Fibroblast of lung (primary cell): ENCODE results near the gene CDC42EP5. TPM values are rescaled to one million over a fixed set of nuclear protein-coding genes. Genes with fewer than 3 reads are reported as not detected.
"Not testable (repeated sequence)": the region's sequence is repeated elsewhere in the genome, so short reads cannot be mapped to it uniquely, and the experiment has no call there.

Experiments
- DNase-seq, 2 donors: peaks; one replicate each; pipeline versions ENCODE4 v3.0.0 to v3.0.0-alpha.2; 2010; ENCODE audit warnings: low read depth in 2 of 2
- H2AFZ ChIP-seq: 2 replicates; pipeline ENCODE4 v1.5.1; 2012; ENCODE audit warnings: low read length, control low read depth, inconsistent platforms
- H3K27ac ChIP-seq: 2 replicates; pipeline ENCODE4 v1.5.1; 2011; ENCODE audit warnings: low read length, control low read depth; ENCODE audit not compliant: insufficient read depth
- H3K27me3 ChIP-seq: 2 replicates; pipeline ENCODE4 v1.5.1; 2011; ENCODE audit warnings: mild to moderate bottlenecking, low read length; ENCODE audit not compliant: control insufficient read depth, insufficient read depth
- H3K36me3 ChIP-seq: 2 replicates; pipeline ENCODE4 v1.5.1; 2011; ENCODE audit warnings: low read length; ENCODE audit not compliant: control insufficient read depth, insufficient read depth
- H3K4me1 ChIP-seq: 2 replicates; pipeline ENCODE4 v1.5.1; 2011; ENCODE audit warnings: low read length; ENCODE audit not compliant: control insufficient read depth, insufficient read depth; ENCODE audit errors: extremely low read depth
- H3K4me2 ChIP-seq: 2 replicates; pipeline ENCODE4 v1.5.1; 2011; ENCODE audit warnings: low read length, control low read depth; ENCODE audit not compliant: insufficient read depth; ENCODE audit errors: extremely low read depth
- H3K4me3 ChIP-seq, 4 experiments: fragments of 200-600 bp in 1 of 4; sonication (generic) in 1 of 4; replicated peaks in 1 of 4; 2 replicates each; pipeline ENCODE4 v1.5.1; 2011 to 2016; ENCODE audit warnings: low read length in 4 of 4, low read depth in 3 of 4, mild to moderate bottlenecking in 3 of 4, control low read depth in 2 of 4, inconsistent platforms in 1 of 4, mixed read lengths in 1 of 4; ENCODE audit not compliant: insufficient read depth in 1 of 4; ENCODE audit errors: control extremely low read depth in 1 of 4
- H3K79me2 ChIP-seq: 2 replicates; pipeline ENCODE4 v1.5.1; 2012; ENCODE audit warnings: mild to moderate bottlenecking, low read length, inconsistent platforms; ENCODE audit not compliant: control insufficient read depth, insufficient read depth
- H3K9ac ChIP-seq: 2 replicates; pipeline ENCODE4 v1.5.1; 2011; ENCODE audit warnings: mild to moderate bottlenecking, low read length, control low read depth; ENCODE audit not compliant: insufficient read depth
- H3K9me3 ChIP-seq: 2 replicates; pipeline ENCODE4 v1.5.1; 2012; ENCODE audit warnings: low read depth, low read length; ENCODE audit not compliant: control insufficient read depth, insufficient read depth
- H4K20me1 ChIP-seq: 2 replicates; pipeline ENCODE4 v1.5.1; 2011; ENCODE audit warnings: low read length; ENCODE audit not compliant: control insufficient read depth, insufficient read depth; ENCODE audit errors: extremely low read depth
- CTCF ChIP-seq, 2 donors: IDR thresholded peaks in 1 of 2; conservative IDR thresholded peaks in 1 of 2; 1 replicate in 1 of 2; 2 replicates in 1 of 2; pipeline ENCODE4 v1.5.1; 2011 to 2012; ENCODE audit warnings: low read length in 2 of 2, control low read depth in 1 of 2, inconsistent platforms in 1 of 2, low read depth in 1 of 2, mild to moderate bottlenecking in 1 of 2
- EZH2 ChIP-seq: IDR thresholded peaks from 2 replicates; pipeline ENCODE4 v1.5.1; 2012; ENCODE audit warnings: low read length, control low read depth, mild to moderate bottlenecking; ENCODE audit errors: missing control alignments
- polyA plus RNA-seq, 2 donors: library from polyadenylated mRNA; depleted of rRNA in 1 of 2; stranded (reverse) in 1 of 2; unstranded in 1 of 2; fragments of >200 nt; gene quantifications; 2 replicates each; pipeline ENCODE4 v1.2.1, GENCODE V29; 2011 to 2012; ENCODE audit warnings: missing spikeins in 1 of 2
- total RNA-seq: library from RNA; depleted of rRNA; stranded (reverse); fragments of >200 nt; gene quantifications from 2 replicates; pipeline ENCODE4 v1.2.1, GENCODE V29; 2014

Gene CDC42EP5
- total and polyA plus RNA-seq, 2 donors (not counting 1 experiment from before 2014, with no cell fraction given): 7.2 to 14.7 TPM

- H3K9me3 ChIP-seq: no peaks in the 10 kb centered on the region
- H3K4me2 ChIP-seq: no peak overlapping the region
- DNase-seq: no peak
- no peaks in the 10 kb centered on the region for H3K36me3 ChIP-seq
- H3K4me3 ChIP-seq: no peak overlapping the region
- H3K79me2 ChIP-seq: no peaks in the 10 kb centered on the region
- H2AFZ ChIP-seq: no peak overlapping the region
- no peak overlapping the region for H3K27ac ChIP-seq
- no peaks in the 10 kb centered on the region for H3K4me1 ChIP-seq
- H4K20me1 ChIP-seq: no peaks in the 10 kb centered on the region
- no peak for TF ChIP-seq EZH2
- no peak for TF ChIP-seq CTCF (conservative IDR thresholded peaks at IDR 0.05 in 1 of 2, IDR thresholded peaks at IDR 0.05 in 1 of 2; ENCODE audit: low read depth in 1 of 2, low read length in 2 of 2)
- no peak overlapping the region for H3K9ac ChIP-seq
- no peaks in the 10 kb centered on the region for H3K27me3 ChIP-seq
Measured at GRCh38 chr19:54506079-54506478, 33.0 kb upstream of the CDC42EP5 start.

DNA sequence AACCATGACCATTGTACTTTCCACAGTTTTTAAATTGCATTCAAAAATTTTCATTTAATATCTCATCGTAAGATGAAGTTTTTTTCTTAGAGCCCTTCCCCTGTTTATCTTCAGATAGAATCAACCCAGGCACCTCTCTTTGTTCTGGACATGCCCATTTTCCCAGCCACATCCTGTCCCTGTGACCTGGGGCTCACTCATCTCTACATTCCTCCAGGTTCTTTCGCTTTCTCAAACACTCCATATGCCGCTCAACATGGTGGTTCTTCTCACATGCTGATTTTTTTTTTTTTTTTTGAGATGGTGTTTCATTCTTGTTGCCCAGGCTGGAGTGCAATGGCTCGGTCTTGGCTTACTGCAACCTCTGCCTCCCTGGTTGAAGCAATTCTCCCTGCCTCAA, 32.4 kb upstream of the CDC42EP5 start:
- H3K9me3 ChIP-seq, H4K20me1 ChIP-seq, H3K27ac ChIP-seq, H3K27me3 ChIP-seq, H3K4me1 ChIP-seq, H3K4me2 ChIP-seq, H3K79me2 ChIP-seq, H2AFZ ChIP-seq, H3K36me3 ChIP-seq, H3K9ac ChIP-seq, H3K4me3 ChIP-seq, DNase-seq: not testable (repeated sequence)

DNA sequence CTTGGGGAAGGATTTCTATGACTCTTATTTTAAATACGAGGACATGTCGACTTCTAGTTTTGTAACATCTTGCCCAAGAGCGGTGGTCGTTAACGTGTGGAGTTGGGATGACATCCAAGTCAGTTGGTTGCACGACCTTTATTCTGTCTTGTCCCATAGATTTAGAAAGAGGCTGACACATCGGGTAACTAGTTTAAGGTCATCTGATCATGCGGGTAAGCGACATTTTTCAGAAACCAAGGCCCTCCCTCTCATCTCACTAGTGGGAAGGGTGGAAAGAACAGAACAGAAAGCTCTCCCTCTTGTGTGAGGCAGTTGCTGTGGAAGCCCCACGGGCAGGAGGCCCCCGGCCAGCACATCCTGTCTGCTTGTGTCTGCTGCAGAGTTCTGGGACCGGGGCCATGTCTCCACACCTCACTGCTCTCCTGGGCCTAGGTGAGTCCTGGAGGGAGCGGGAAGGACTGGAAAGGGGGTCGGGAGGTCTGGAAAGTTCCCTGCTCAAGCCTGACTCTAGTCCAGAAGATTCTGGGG, 29.5 kb upstream of the CDC42EP5 start, which contains the start of gene LAIR2:
Gene LAIR2 (plus strand): TSS at position 314 of the 531 bp plus-strand sequence. CDS start 88 bp downstream, at position 402.
- H3K27me3 ChIP-seq: no peaks in the 10 kb centered on the region
- H3K9me3 ChIP-seq: no peaks in the 10 kb centered on the region
- no peaks in the 10 kb centered on the region for H4K20me1 ChIP-seq
- no peak within 1 kb of the TSS for H2AFZ ChIP-seq
- H3K4me2 ChIP-seq: no peak within 1 kb of the TSS
- TF ChIP-seq EZH2: no peak
- TF ChIP-seq CTCF (conservative IDR thresholded peaks at IDR 0.05 in 1 of 2, IDR thresholded peaks at IDR 0.05 in 1 of 2; ENCODE audit: low read depth in 1 of 2, low read length in 2 of 2): no peak
- no peak within 1 kb of the TSS for H3K4me3 ChIP-seq
- no peak for DNase-seq
- H3K4me1 ChIP-seq: no peaks in the 10 kb centered on the region
- no peak within 1 kb of the TSS for H3K27ac ChIP-seq
- H3K36me3 ChIP-seq: no peaks in the 10 kb centered on the region
- no peak within 1 kb of the TSS for H3K9ac ChIP-seq
- H3K79me2 ChIP-seq: no peaks in the 10 kb centered on the region

- H3K4me3 ChIP-seq, H3K36me3 ChIP-seq, H3K79me2 ChIP-seq, H3K4me1 ChIP-seq, H3K9ac ChIP-seq, H3K4me2 ChIP-seq, DNase-seq, H2AFZ ChIP-seq, H3K27ac ChIP-seq, H3K9me3 ChIP-seq, H3K27me3 ChIP-seq, H4K20me1 ChIP-seq: not testable (repeated sequence)
Measured at GRCh38 chr19:54498451-54498772, 25.3 kb upstream of the CDC42EP5 start.

DNA sequence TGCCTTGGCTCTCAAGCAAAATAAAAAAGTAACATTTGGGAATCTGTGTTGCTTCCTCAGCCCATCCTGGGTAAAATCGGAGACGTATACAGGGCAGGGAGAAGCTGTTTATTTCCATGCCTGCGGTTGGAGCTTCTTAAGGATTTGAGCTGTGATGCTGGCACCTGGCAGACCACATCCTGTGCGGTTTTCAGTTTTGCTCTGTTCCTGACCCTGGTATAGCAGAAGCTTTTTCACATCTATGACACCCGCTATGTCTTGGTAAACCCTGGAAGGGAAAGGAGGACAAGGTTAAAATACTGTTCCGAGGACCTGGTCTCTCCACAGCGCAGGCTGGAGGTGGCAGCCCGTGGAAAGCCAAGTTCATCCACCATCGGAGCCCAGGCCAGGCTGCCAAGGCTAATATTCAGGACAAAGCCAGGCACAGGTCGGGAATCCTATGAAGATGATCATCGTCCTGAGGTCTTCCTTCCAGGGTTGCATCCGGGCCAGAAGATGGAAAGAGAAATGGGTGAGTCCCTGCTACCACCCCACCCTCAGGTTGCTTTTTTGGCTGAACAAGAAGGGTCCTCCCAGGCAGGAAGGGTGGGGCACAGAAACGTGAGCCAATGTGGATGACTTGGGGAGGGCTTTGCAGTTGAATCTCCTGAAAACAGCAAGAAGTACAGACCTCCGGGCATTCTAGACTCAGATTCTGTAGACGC, 24.8 kb upstream of the CDC42EP5 start:
- not testable (repeated sequence) for H2AFZ ChIP-seq, H3K9me3 ChIP-seq, DNase-seq, H4K20me1 ChIP-seq, H3K4me3 ChIP-seq, H3K79me2 ChIP-seq, H3K9ac ChIP-seq, H3K27ac ChIP-seq, H3K36me3 ChIP-seq, H3K27me3 ChIP-seq, H3K4me1 ChIP-seq, H3K4me2 ChIP-seq
